HG02642 (cell line): ENCODE data around the gene ZWILCH.

Experiments used
- ATAC-seq: cut with Tn5 transposase; IDR thresholded peaks from one replicate; pipeline ENCODE4 v1.9.1; 2021; ENCODE audit warnings: mild to moderate bottlenecking; ENCODE audit not compliant: unreplicated experiment, poor library complexity

ZWILCH gene

GRCh38 chr15:66598095-66598815 is 93.1 kb downstream of the ZWILCH start:
- no peak for ATAC-seq
